ENCODE results near the gene PSKH1.

The PSKH1 gene

GRCh38 chr16:67847064-67847861, 45.8 kb upstream of the PSKH1 start, which contains the start of gene CENPT (continued):
- TF ChIP-seq ZNF518A (tag by site-specific recombination; conservative IDR thresholded peaks at IDR 0.05; ENCODE audit: low read depth) (no peak), ZNF214 (tag by site-specific recombination; IDR thresholded peaks at IDR 0.05; ENCODE audit: borderline replicate concordance) (no peak), ZNF157 (tag by site-specific recombination; IDR thresholded peaks at IDR 0.05) (no peak), SCRT1 (tag by site-specific recombination; IDR thresholded peaks at IDR 0.05; ENCODE audit: borderline replicate concordance) (no peak), ZNF302 (tag by site-specific recombination; IDR thresholded peaks at IDR 0.05; ENCODE audit: low read depth) (no peak), ZNF544 (tag by site-specific recombination; IDR thresholded peaks at IDR 0.05) (no peak), ZNF521 (tag by site-specific recombination; IDR thresholded peaks at IDR 0.05) (no peak), ZNF19 (tag by site-specific recombination; IDR thresholded peaks at IDR 0.05; ENCODE audit: low read depth) (no peak), REPIN1 (tag by site-specific recombination; IDR thresholded peaks at IDR 0.05; ENCODE audit: low read depth) (no peak), EGR2 (tag by site-specific recombination; IDR thresholded peaks at IDR 0.05; ENCODE audit: low read depth) (peak; percentile 60), KLF9 (tag by site-specific recombination; IDR thresholded peaks at IDR 0.05; ENCODE audit: low read depth) (peak; percentile 79)

GRCh38 chr16:67848118-67848517, 44.9 kb upstream of the PSKH1 start:
- peaks cover 0 to 33% of the 10 kb centered on the region in 2 experiments; a peak in 2 of 3 replicates for H3K36me3 ChIP-seq (ENCODE audit: control insufficient read depth in 2 of 2, insufficient read depth in 1 of 2, low read length in 2 of 2)
- POLR2A ChIA-PET: interaction anchor here (0.7 to 1.5 kb wide), 3 partner anchors 12 to 42 kb away, joined by 3 to 8 read pairs (median 4); partner anchors contain the start of genes EDC4, RANBP10 and TSNAXIP1
- peak overlapping the region; percentile 91 for H3K4me3 ChIP-seq (ENCODE audit: low read depth, low read length)
- CTCF ChIA-PET: interaction anchor here (1.2 to 1.3 kb wide), 2 partner anchors 32 to 175 kb away, joined by 4 to 9 read pairs; no protein-coding TSS in a partner anchor
- H3K4me1 ChIP-seq (ENCODE audit: control insufficient read depth, insufficient read depth, low read length): peaks cover 16% of the 10 kb centered on the region
- peak overlapping the region; percentile 92; the same call in 1 of the 2 replicates for H3K27ac ChIP-seq (ENCODE audit: extremely low read depth, low read depth, low read length)
- H3K9me3 ChIP-seq (ENCODE audit: control insufficient read depth, insufficient read depth, low read depth, low read length): no peaks in the 10 kb centered on the region
- TF ChIP-seq MYNN (tag by site-specific recombination; IDR thresholded peaks at IDR 0.05; ENCODE audit: borderline replicate concordance): no peak
- no peak for TF ChIP-seq KLF1 (tag by site-specific recombination; IDR thresholded peaks at IDR 0.05)
- no peak for TF ChIP-seq ZBTB26 (tag by site-specific recombination; optimal IDR thresholded peaks at IDR 0.05)
- no peak for TF ChIP-seq ZNF707 (tag by site-specific recombination; IDR thresholded peaks at IDR 0.05)
- no peak for TF ChIP-seq ZNF561 (tag by site-specific recombination; IDR thresholded peaks at IDR 0.05; ENCODE audit: borderline replicate concordance)
- no peak for TF ChIP-seq ZNF302 (tag by site-specific recombination; IDR thresholded peaks at IDR 0.05; ENCODE audit: low read depth)
- no peak for TF ChIP-seq BCL11B (tag by site-specific recombination; IDR thresholded peaks at IDR 0.05; ENCODE audit: low read depth)
- TF ChIP-seq ZNF280C (tag by site-specific recombination; IDR thresholded peaks at IDR 0.05): no peak
- TF ChIP-seq ZBTB7A (tag by site-specific recombination; IDR thresholded peaks at IDR 0.05; ENCODE audit: low read depth): no peak
- TF ChIP-seq SETDB1 (IDR thresholded peaks at IDR 0.05; ENCODE audit: insufficient read length, low read length): no peak
- no peak for TF ChIP-seq ZNF23 (tag by site-specific recombination; IDR thresholded peaks at IDR 0.05; ENCODE audit: borderline replicate concordance)
- no peak for TF ChIP-seq ZNF274 (IDR thresholded peaks at IDR 0.05; ENCODE audit: low read length)
- TF ChIP-seq ZNF274 (tag by site-specific recombination; IDR thresholded peaks at IDR 0.05; ENCODE audit: borderline replicate concordance): no peak
- TF ChIP-seq ZNF549 (tag by site-specific recombination; IDR thresholded peaks at IDR 0.05): no peak
- TF ChIP-seq ZNF184 (tag by site-specific recombination; IDR thresholded peaks at IDR 0.05): no peak
- no peak for TF ChIP-seq ZNF121 (tag by site-specific recombination; IDR thresholded peaks at IDR 0.05)
